ENCODE data around the gene CSNK1A1. TPM values are rescaled to one million over a fixed set of nuclear protein-coding genes. Genes with fewer than 3 reads are reported as not detected.

Gene CSNK1A1
- total and polyA plus RNA-seq, 5 donors from 2014 or later: 134 to 234 (median 148) TPM

DNA sequence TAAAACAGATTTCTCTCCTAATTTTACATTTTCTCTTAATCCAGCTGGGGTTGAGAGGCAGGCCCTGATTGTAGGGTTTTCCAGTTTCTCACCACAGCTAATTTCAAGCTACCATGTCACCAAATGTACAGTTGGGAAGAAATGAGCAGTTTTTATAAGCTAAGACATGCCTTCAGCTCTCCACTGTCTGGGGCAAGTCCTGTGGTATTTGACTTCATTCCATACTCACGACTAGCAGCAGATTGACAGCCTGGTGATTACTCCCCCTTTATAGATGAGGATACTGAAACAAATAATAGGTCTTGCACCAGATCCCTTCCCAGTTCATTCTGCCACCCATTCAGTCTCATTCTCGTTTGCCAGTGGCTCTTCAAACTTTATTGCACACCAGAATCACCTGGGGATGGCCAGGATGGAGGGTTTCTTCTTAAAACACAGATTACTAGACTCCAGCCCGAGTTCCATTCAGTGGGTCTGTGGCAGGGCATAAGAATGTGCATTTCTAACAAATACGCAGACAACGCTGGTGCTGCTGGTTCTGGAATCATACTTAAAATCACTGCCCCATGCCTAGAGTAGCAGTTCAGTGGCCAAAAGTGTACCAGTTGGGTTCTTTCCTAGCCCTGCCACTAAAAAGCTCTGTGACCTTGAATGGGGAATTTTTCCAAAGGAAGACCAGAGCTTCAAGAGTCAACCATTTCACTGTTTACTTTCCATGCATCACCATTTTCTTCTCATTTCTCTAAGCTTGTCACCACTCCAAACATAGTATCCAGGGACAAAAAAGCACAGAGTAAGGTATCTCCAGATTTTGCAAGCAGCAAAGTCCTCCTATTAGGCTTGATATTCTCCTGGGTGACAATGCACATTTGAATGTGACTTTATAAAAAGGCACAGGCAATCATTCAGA, 64.3 kb downstream of the CSNK1A1 start:
- Mint-ChIP-seq H3K27me3 (peaks cover 12% of the 10 kb centered on the region), H3K27ac (no peak overlapping the region), H3K4me1 (peaks cover 2 to 12% (median 8%) of the 10 kb centered on the region in 4 donors), H3K36me3 (no peaks in the 10 kb centered on the region), H3K4me3 (no peak overlapping the region), H3K9me3 (peaks cover 0 to 2% (median 0%) of the 10 kb centered on the region in 7 donors)
- DNase-seq: no peak
- ATAC-seq (ENCODE audit: low read depth in 2 of 2): no peak
- H3K36me3 ChIP-seq (ENCODE audit: control insufficient read depth, insufficient read depth, low read length): no peaks in the 10 kb centered on the region
- no peak overlapping the region for H3K4me3 ChIP-seq (ENCODE audit: low read depth, low read length)
- H3K4me1 ChIP-seq (ENCODE audit: control insufficient read depth, insufficient read depth, low read length, poor library complexity, severe bottlenecking): no peaks in the 10 kb centered on the region
- peaks cover 2% of the 10 kb centered on the region for H3K27me3 ChIP-seq (ENCODE audit: control insufficient read depth, insufficient read depth, low read length)
- H3K27ac ChIP-seq (ENCODE audit: insufficient read depth, low read length, poor library complexity, severe bottlenecking): no peak overlapping the region
- H3K9me3 ChIP-seq (ENCODE audit: control insufficient read depth in 2 of 2, low read length in 2 of 2): no peaks in the 10 kb centered on the region

DNA sequence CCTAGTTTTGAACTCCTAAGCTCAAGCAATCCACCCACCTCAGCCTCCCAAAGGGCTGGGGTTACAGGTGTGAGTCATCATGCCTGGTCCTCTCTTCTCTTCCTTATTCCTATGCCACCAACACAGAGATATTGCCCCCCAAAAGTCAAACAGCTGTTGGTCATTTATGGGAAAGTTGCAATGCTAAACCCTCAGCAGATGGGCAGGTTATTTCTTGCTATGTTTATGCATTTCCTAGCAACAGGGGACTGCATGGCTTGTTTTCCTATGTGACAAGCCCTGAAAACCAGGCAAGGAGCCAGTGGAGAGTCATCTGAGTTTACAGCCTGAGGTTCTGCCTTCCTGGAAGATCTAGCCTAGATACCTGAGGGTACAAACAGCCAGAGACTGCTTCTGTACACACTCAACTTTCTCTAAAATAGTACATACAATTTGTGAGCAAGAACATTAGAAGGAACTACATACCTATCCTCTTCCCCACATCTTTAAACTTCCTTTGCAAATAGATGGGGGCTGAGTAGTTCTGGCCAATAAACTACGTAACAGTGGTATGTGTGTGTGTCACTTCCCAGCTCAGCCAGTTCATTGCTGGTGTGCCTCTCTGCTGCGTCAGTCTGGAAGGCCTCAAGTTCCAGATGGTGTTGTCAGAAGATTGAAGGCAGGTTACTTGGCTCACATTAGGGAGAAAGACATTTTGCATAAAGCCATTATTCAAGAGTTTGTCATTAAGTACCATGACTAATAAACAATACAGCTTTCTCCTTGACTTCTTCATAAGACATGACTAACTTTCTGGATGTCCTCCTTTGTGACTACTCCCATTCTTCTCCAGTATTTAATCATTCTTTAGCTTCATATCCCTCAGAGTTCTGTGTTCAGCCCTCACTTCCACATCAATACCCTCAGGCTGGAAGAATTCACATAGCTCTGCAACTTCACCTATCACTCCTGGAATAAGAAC, 65.3 kb downstream of the CSNK1A1 start:
- no peaks in the 10 kb centered on the region for H3K9me3 ChIP-seq (ENCODE audit: control insufficient read depth in 2 of 2, low read length in 2 of 2)
- Mint-ChIP-seq H3K4me3 (no peak overlapping the region), H3K27me3 (peaks cover 12% of the 10 kb centered on the region), H3K9me3 (peaks cover 0 to under 1% (median 0%) of the 10 kb centered on the region in 7 donors), H3K27ac (no peak overlapping the region), H3K4me1 (peaks cover 2 to 12% (median 8%) of the 10 kb centered on the region in 4 donors), H3K36me3 (no peaks in the 10 kb centered on the region)
- no peaks in the 10 kb centered on the region for H3K4me1 ChIP-seq (ENCODE audit: control insufficient read depth, insufficient read depth, low read length, poor library complexity, severe bottlenecking)
- no peak overlapping the region for H3K4me3 ChIP-seq (ENCODE audit: low read depth, low read length)
- no peak overlapping the region for H3K27ac ChIP-seq (ENCODE audit: insufficient read depth, low read length, poor library complexity, severe bottlenecking)
- no peaks in the 10 kb centered on the region for H3K36me3 ChIP-seq (ENCODE audit: control insufficient read depth, insufficient read depth, low read length)
- ATAC-seq (ENCODE audit: low read depth in 2 of 2): no peak
- peaks cover 2% of the 10 kb centered on the region for H3K27me3 ChIP-seq (ENCODE audit: control insufficient read depth, insufficient read depth, low read length)
- no peak for DNase-seq

DNA sequence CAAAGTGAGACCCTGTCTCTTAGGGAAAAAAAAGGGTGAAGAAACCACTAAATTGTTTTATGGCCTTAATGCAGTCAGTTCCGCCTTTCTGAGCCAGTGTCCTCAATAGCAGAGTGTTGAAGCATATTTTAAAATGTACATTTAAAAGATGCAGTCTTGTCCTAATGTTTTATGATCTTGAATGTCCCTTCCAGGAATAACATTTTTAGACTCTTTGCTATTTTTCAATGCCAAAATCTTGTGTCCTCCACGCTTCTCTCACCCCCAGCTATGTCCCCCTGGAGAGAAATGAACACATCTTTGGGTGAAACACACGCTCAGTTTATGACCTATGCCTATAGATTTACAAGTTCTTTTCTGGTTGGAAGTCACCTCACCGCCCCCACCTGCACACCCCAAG, 69.8 kb downstream of the CSNK1A1 start:
- no peaks in the 10 kb centered on the region for H3K9me3 ChIP-seq (ENCODE audit: control insufficient read depth in 2 of 2, low read length in 2 of 2)
- H3K36me3 Mint-ChIP-seq: no peaks in the 10 kb centered on the region
- no peaks in the 10 kb centered on the region for H3K4me1 Mint-ChIP-seq
- peaks cover 2% of the 10 kb centered on the region for H3K27me3 ChIP-seq (ENCODE audit: control insufficient read depth, insufficient read depth, low read length)
- no peak overlapping the region for H3K27ac ChIP-seq (ENCODE audit: insufficient read depth, low read length, poor library complexity, severe bottlenecking)
- H3K36me3 ChIP-seq (ENCODE audit: control insufficient read depth, insufficient read depth, low read length): no peaks in the 10 kb centered on the region
- peaks cover 17% of the 10 kb centered on the region for H3K27me3 Mint-ChIP-seq
- ATAC-seq (ENCODE audit: low read depth in 2 of 2) (no peak), DNase-seq (no peak)
- H3K4me1 ChIP-seq (ENCODE audit: control insufficient read depth, insufficient read depth, low read length, poor library complexity, severe bottlenecking): no peaks in the 10 kb centered on the region
- no peak overlapping the region for H3K4me3 Mint-ChIP-seq
- H3K9me3 Mint-ChIP-seq: no peaks in the 10 kb centered on the region
- no peak overlapping the region for H3K4me3 ChIP-seq (ENCODE audit: low read depth, low read length)
- no peak overlapping the region for H3K27ac Mint-ChIP-seq

DNA sequence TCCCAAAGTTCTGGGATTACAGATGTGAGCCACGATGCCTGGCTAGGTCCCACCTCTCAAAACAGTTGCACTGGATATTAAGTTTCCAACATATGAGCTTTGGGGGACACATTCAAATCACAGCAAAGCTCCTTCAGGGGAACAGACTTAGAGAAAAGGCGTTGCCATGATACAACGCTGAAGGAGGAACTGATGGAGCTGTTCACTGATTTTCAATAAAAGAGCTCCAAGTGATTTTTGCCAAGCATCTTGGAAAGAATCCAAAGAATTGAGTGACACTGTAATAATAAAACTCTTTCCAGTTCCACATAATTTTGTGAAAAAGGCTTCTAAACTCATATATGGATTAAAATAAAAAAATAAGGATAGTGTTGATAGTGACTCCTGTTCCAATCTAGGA, 72.5 kb downstream of the CSNK1A1 start:
- Mint-ChIP-seq H3K27me3 (peaks cover 26% of the 10 kb centered on the region), H3K27ac (no peak overlapping the region), H3K4me3 (no peak overlapping the region), H3K9me3 (no peaks in the 10 kb centered on the region), H3K4me1 (no peaks in the 10 kb centered on the region), H3K36me3 (no peaks in the 10 kb centered on the region)
- Histone ChIP-seq H3K36me3 (ENCODE audit: control insufficient read depth, insufficient read depth, low read length) (no peaks in the 10 kb centered on the region), H3K27ac (ENCODE audit: insufficient read depth, low read length, poor library complexity, severe bottlenecking) (no peak overlapping the region), H3K4me1 (ENCODE audit: control insufficient read depth, insufficient read depth, low read length, poor library complexity, severe bottlenecking) (no peaks in the 10 kb centered on the region), H3K9me3 (ENCODE audit: control insufficient read depth in 2 of 2, low read length in 2 of 2) (no peaks in the 10 kb centered on the region), H3K27me3 (ENCODE audit: control insufficient read depth, insufficient read depth, low read length) (peaks cover 2% of the 10 kb centered on the region), H3K4me3 (ENCODE audit: low read depth, low read length) (no peak overlapping the region)
- ATAC-seq (ENCODE audit: low read depth in 2 of 2) (no peak), DNase-seq (no peak)

DNA sequence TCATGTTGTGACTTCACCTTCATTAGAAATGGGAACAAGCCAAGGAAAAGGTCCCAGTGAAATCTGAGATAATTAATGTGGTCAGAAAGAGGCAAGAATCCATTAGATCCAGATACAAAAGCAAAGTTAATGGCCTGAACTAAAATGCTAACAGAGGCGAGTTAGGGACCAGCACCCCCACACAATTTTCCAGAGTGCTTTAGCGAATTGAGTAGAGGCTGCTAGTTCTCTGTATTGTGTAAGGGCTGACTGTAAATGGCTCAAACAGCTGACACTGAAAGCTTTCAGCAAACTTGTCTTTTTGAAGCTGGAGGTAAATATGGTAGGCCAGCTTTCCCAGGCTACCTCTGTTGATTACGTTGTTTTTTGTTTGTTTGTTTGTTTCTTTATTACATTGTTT, 75.5 kb downstream of the CSNK1A1 start:
- Histone ChIP-seq H3K4me3 (ENCODE audit: low read depth, low read length) (no peak overlapping the region), H3K9me3 (ENCODE audit: control insufficient read depth in 2 of 2, low read length in 2 of 2) (no peaks in the 10 kb centered on the region), H3K4me1 (ENCODE audit: control insufficient read depth, insufficient read depth, low read length, poor library complexity, severe bottlenecking) (no peaks in the 10 kb centered on the region), H3K36me3 (ENCODE audit: control insufficient read depth, insufficient read depth, low read length) (no peaks in the 10 kb centered on the region), H3K27ac (ENCODE audit: insufficient read depth, low read length, poor library complexity, severe bottlenecking) (no peak overlapping the region), H3K27me3 (ENCODE audit: control insufficient read depth, insufficient read depth, low read length) (no peaks in the 10 kb centered on the region)
- Mint-ChIP-seq H3K36me3 (peaks cover 3% of the 10 kb centered on the region), H3K27me3 (peaks cover 13% of the 10 kb centered on the region), H3K4me1 (no peaks in the 10 kb centered on the region), H3K4me3 (no peak overlapping the region), H3K9me3 (no peaks in the 10 kb centered on the region), H3K27ac (no peak overlapping the region)
- ATAC-seq (ENCODE audit: low read depth in 2 of 2): no peak
- no peak for DNase-seq

DNA sequence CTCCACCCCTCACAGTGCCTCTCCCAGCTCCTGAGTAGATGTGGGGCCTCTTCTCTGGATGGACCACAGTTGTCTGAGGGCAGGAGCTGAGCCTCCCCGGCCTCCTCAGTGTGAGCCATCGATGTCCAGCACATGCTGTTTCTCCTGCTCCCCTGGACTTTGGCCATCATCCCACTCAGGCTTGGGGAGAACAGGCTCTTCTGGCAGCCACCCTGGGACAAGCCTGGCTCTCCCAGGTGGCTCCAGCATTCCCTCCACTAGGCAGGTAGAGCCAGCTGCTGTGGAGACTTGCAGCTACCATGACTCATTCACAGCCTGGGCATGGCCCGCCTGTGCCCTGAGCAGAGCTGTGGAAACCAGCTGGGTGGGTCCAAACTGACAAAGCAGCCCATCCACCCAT, 77.0 kb downstream of the CSNK1A1 start:
- Histone ChIP-seq H3K27me3 (ENCODE audit: control insufficient read depth, insufficient read depth, low read length) (no peaks in the 10 kb centered on the region), H3K27ac (ENCODE audit: insufficient read depth, low read length, poor library complexity, severe bottlenecking) (no peak overlapping the region), H3K4me1 (ENCODE audit: control insufficient read depth, insufficient read depth, low read length, poor library complexity, severe bottlenecking) (no peaks in the 10 kb centered on the region), H3K9me3 (ENCODE audit: control insufficient read depth in 2 of 2, low read length in 2 of 2) (no peaks in the 10 kb centered on the region), H3K36me3 (ENCODE audit: control insufficient read depth, insufficient read depth, low read length) (no peaks in the 10 kb centered on the region), H3K4me3 (ENCODE audit: low read depth, low read length) (no peak overlapping the region)
- no peak overlapping the region for H3K27ac Mint-ChIP-seq
- no peaks in the 10 kb centered on the region for H3K4me1 Mint-ChIP-seq
- H3K27me3 Mint-ChIP-seq: peaks cover 9% of the 10 kb centered on the region
- peaks cover 3% of the 10 kb centered on the region for H3K36me3 Mint-ChIP-seq
- DNase-seq: no peak
- no peaks in the 10 kb centered on the region for H3K9me3 Mint-ChIP-seq
- no peak overlapping the region for H3K4me3 Mint-ChIP-seq
- no peak for ATAC-seq (ENCODE audit: low read depth in 2 of 2)

DNA sequence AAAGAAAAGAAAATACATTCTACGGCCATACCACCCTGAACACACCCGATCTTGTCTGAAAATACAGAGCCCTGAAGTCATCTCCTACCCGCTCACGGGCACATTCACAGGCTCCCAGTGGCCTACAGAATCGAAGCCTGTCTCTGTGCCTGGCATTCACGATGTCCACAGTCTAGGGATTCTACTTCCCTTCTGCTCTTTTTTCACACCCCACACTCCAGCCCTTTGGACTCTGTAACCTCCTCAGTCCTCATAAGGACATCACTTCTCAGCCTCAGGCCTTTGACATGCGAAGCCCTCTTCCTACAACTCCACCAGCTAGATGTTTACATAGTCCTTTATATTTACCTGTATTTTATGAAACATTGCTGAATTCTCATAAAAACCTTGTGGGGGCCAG, 77.8 kb downstream of the CSNK1A1 start:
- H3K27me3 Mint-ChIP-seq: peaks cover 9% of the 10 kb centered on the region
- Histone ChIP-seq H3K4me3 (ENCODE audit: low read depth, low read length) (no peak overlapping the region), H3K27ac (ENCODE audit: insufficient read depth, low read length, poor library complexity, severe bottlenecking) (no peak overlapping the region), H3K36me3 (ENCODE audit: control insufficient read depth, insufficient read depth, low read length) (no peaks in the 10 kb centered on the region), H3K4me1 (ENCODE audit: control insufficient read depth, insufficient read depth, low read length, poor library complexity, severe bottlenecking) (no peaks in the 10 kb centered on the region), H3K9me3 (ENCODE audit: control insufficient read depth in 2 of 2, low read length in 2 of 2) (no peaks in the 10 kb centered on the region), H3K27me3 (ENCODE audit: control insufficient read depth, insufficient read depth, low read length) (no peaks in the 10 kb centered on the region)
- ATAC-seq (ENCODE audit: low read depth in 2 of 2) (no peak), DNase-seq (no peak)
- no peaks in the 10 kb centered on the region for H3K9me3 Mint-ChIP-seq
- no peak overlapping the region for H3K27ac Mint-ChIP-seq
- H3K36me3 Mint-ChIP-seq: peaks cover 3% of the 10 kb centered on the region
- no peaks in the 10 kb centered on the region for H3K4me1 Mint-ChIP-seq
- no peak overlapping the region for H3K4me3 Mint-ChIP-seq
